ENCODE data around the gene C18orf32. TPM values are rescaled to one million over a fixed set of nuclear protein-coding genes. Genes with fewer than 3 reads are reported as not detected.

Gene C18orf32
- total and polyA plus RNA-seq, 10 of the 15 experiments (the other 5 are each of a cell fraction or from before 2014, with no cell fraction given) = 11.5 to 67.0 (median 32.9) TPM

DNA sequence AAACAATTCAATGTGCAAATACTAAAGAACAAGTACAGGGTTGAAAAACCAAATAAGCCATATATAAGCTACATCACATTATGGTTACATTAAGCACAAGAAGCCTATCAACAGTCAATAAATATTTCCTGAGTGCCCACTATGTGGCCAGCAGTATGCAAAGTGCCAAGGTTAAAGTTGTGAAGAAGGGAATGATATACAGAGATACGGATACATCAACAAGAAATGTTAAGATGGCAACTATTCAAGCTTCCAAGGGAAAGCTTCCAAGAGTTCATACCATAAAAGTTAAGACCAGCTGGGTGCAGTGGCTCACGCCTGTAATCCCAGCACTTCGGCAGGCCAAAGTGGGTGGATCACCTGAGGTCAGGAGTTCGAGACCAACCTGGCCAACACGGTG, 40.6 kb downstream of the C18orf32 start:
- Histone ChIP-seq H3K4me1 (ENCODE audit: control insufficient read depth, insufficient read depth, low read length) (no peaks in the 10 kb centered on the region), H4K20me1 (ENCODE audit: control insufficient read depth, insufficient read depth) (no peaks in the 10 kb centered on the region), H3K27ac (ENCODE audit: control insufficient read depth, insufficient read depth) (no peak overlapping the region), H3K9ac (ENCODE audit: control insufficient read depth, insufficient read depth, low read length) (no peak overlapping the region), H3K9me3 (replicated peaks; ENCODE audit: control insufficient read depth, insufficient read depth, low read length) (peaks cover 12% of the 10 kb centered on the region), H2AFZ (ENCODE audit: control insufficient read depth, low read depth, low read length) (no peak overlapping the region), H3K79me2 (ENCODE audit: control insufficient read depth, insufficient read depth, low read length) (no peaks in the 10 kb centered on the region; the same call in none of the 2 replicates), H3K4me2 (ENCODE audit: control insufficient read depth, insufficient read depth) (no peak overlapping the region), H3K4me3 (no peak overlapping the region), H3K27me3 (replicated peaks in 1 of 2; ENCODE audit: control insufficient read depth in 2 of 2, insufficient read depth in 2 of 2, low read length in 1 of 2) (no peaks in the 10 kb centered on the region), H3K36me3 (ENCODE audit: control insufficient read depth in 2 of 2, insufficient read depth in 2 of 2, low read length in 1 of 2) (peaks cover 0 to 5% of the 10 kb centered on the region in 2 experiments; a peak in 1 of 4 replicates)
- RAD21 ChIA-PET (ENCODE audit: unreplicated experiment) = interaction anchor here (0.7 to 2.3 kb wide), 7 partner anchors 10 to 772 kb away, joined by 3 to 7 read pairs (median 3); no protein-coding TSS in a partner anchor
- intact Hi-C loops (cut with micrococcal nuclease; ENCODE audit: unreplicated experiment) (loop anchor here (2.0 kb wide), 1 partner anchor 770 kb away; no protein-coding TSS in a partner anchor), in situ Hi-C loops (cut with MboI) (no loop called here)
- no TSS peak for BruUV-seq (replicated peaks)
- CTCF ChIA-PET = interaction anchor here (0.6 to 5.8 kb wide), 19 partner anchors 10 to 770 kb away, joined by 3 to 44 read pairs (median 4); no protein-coding TSS in a partner anchor
- no peak for DNase-seq (ENCODE audit: low read depth, low spot score)
- POLR2A ChIA-PET = interaction anchor here (0.5 to 1.2 kb wide), 2 partner anchors 13 to 62 kb away, joined by 3 to 8 read pairs; no protein-coding TSS in a partner anchor
- FAIRE-seq = no peak
- SMC1A ChIA-PET (ENCODE audit: uncharacterized antibody, unreplicated experiment) = interaction anchor here (0.8 to 2.1 kb wide), 7 partner anchors 10 to 770 kb away, joined by 3 to 13 read pairs (median 4); no protein-coding TSS in a partner anchor
- no peak for ATAC-seq
- WGBS (ENCODE audit: insufficient coverage, insufficient replicate concordance, low lambda C conversion rate, missing lambda C conversion rate) = 96% methylated on average over 5 of the region's 5 CpGs
- TF ChIP-seq HDAC6 (IDR thresholded peaks at IDR 0.05; ENCODE audit: unreplicated experiment) = no peak
- TF ChIP-seq KDM1A (IDR thresholded peaks at IDR 0.05; ENCODE audit: borderline replicate concordance) = no peak
- no peak for TF ChIP-seq GATAD2B (conservative IDR thresholded peaks at IDR 0.05; ENCODE audit: low read depth)
- TF ChIP-seq IKZF2 (IDR thresholded peaks at IDR 0.05) = no peak
- TF ChIP-seq, protein P1, sequence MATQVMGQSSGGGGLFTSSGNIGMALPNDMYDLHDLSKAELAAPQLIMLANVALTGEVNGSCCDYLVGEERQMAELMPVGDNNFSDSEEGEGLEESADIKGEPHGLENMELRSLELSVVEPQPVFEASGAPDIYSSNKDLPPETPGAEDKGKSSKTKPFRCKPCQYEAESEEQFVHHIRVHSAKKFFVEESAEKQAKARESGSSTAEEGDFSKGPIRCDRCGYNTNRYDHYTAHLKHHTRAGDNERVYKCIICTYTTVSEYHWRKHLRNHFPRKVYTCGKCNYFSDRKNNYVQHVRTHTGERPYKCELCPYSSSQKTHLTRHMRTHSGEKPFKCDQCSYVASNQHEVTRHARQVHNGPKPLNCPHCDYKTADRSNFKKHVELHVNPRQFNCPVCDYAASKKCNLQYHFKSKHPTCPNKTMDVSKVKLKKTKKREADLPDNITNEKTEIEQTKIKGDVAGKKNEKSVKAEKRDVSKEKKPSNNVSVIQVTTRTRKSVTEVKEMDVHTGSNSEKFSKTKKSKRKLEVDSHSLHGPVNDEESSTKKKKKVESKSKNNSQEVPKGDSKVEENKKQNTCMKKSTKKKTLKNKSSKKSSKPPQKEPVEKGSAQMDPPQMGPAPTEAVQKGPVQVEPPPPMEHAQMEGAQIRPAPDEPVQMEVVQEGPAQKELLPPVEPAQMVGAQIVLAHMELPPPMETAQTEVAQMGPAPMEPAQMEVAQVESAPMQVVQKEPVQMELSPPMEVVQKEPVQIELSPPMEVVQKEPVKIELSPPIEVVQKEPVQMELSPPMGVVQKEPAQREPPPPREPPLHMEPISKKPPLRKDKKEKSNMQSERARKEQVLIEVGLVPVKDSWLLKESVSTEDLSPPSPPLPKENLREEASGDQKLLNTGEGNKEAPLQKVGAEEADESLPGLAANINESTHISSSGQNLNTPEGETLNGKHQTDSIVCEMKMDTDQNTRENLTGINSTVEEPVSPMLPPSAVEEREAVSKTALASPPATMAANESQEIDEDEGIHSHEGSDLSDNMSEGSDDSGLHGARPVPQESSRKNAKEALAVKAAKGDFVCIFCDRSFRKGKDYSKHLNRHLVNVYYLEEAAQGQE (IDR thresholded peaks at IDR 0.05; ENCODE audit: low read depth, low read length) = no peak
- no peak for TF ChIP-seq ZNF217 (IDR thresholded peaks at IDR 0.05)
- TF ChIP-seq, protein P2, sequence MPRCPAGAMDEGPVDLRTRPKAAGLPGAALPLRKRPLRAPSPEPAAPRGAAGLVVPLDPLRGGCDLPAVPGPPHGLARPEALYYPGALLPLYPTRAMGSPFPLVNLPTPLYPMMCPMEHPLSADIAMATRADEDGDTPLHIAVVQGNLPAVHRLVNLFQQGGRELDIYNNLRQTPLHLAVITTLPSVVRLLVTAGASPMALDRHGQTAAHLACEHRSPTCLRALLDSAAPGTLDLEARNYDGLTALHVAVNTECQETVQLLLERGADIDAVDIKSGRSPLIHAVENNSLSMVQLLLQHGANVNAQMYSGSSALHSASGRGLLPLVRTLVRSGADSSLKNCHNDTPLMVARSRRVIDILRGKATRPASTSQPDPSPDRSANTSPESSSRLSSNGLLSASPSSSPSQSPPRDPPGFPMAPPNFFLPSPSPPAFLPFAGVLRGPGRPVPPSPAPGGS (IDR thresholded peaks at IDR 0.05; ENCODE audit: borderline replicate concordance, insufficient read depth, low read depth, low read length, poor library complexity, severe bottlenecking) = no peak
- TF ChIP-seq CREM (IDR thresholded peaks at IDR 0.05; ENCODE audit: low read depth) = no peak
- no peak for TF ChIP-seq SREBF2 (IDR thresholded peaks at IDR 0.05; ENCODE audit: low read length)
- no peak for TF ChIP-seq HDGF (IDR thresholded peaks at IDR 0.05)
- no peak for TF ChIP-seq POU2F2 (IDR thresholded peaks at IDR 0.05; ENCODE audit: borderline replicate concordance, low read depth, low read length)

Measured in GM12878 (cell line).